ENCODE data around the gene DLGAP1.

Gene DLGAP1

DNA sequence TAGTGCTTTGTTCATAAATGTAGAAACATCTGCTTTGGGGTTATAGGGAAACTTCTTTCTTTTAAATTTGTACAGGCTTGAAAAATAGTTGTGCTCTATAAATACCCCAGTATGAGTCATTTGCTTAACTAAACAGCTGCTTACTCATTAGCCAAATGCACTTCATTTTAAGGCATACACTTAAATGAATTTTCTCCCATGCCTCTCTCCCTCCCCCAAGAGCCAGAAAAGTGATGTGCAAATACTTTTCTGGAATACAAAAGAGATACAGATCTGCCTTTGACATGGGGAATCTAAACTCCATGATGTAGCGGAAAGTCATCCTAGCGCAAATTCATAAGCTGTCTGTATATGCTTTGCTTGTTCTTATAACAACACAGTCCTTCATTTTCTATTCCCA is 469.4 kb downstream of the DLGAP1 start:
- H3K4me2 ChIP-seq (ENCODE audit: insufficient read depth, low read length, poor library complexity, severe bottlenecking), result no peak overlapping the region
- H2AFZ ChIP-seq (ENCODE audit: low read length), result no peak overlapping the region
- H4K91ac ChIP-seq (ENCODE audit: low read depth, low read length, poor library complexity), result no peak overlapping the region
- DNase-seq (ENCODE audit: low spot score), result no peak
- H3K9ac ChIP-seq (ENCODE audit: low read depth, low read length, poor library complexity), result no peak overlapping the region
- no peaks in the 10 kb centered on the region for H3K79me1 ChIP-seq (ENCODE audit: low read depth, low read length)
- H3K4me3 ChIP-seq (ENCODE audit: low read length in 2 of 2), result no peak overlapping the region
- H4K8ac ChIP-seq (ENCODE audit: low read depth, low read length), result no peak overlapping the region
- no peak overlapping the region for H3K27ac ChIP-seq (replicated peaks; ENCODE audit: low read length)
- H3K14ac ChIP-seq (ENCODE audit: low read length), result no peak overlapping the region
- H3K4me1 ChIP-seq (ENCODE audit: control insufficient read depth in 2 of 2, insufficient read depth in 1 of 2, low read depth in 1 of 2, low read length in 2 of 2), result peaks cover 0 to 14% of the 10 kb centered on the region in 2 donors
- H3K4ac ChIP-seq (ENCODE audit: low read length), result no peak overlapping the region
- H3K18ac ChIP-seq (ENCODE audit: low read length), result no peak overlapping the region
- no peak overlapping the region for H2BK5ac ChIP-seq (ENCODE audit: low read length)
- H2BK120ac ChIP-seq (ENCODE audit: low read depth, low read length), result no peak overlapping the region
- no peaks in the 10 kb centered on the region for H3K9me3 ChIP-seq (replicated peaks in 1 of 2; ENCODE audit: control insufficient read depth in 2 of 2, insufficient read depth in 1 of 2, low read depth in 1 of 2, low read length in 2 of 2)
- no peak overlapping the region for H2BK15ac ChIP-seq (ENCODE audit: low read length)
- no peaks in the 10 kb centered on the region for H3K27me3 ChIP-seq (ENCODE audit: control insufficient read depth in 3 of 3, insufficient read depth in 3 of 3, low read depth in 1 of 3, low read length in 3 of 3)
- H3K23ac ChIP-seq (ENCODE audit: low read depth, low read length, poor library complexity), result no peak overlapping the region
- H3K36me3 ChIP-seq (replicated peaks in 1 of 2; ENCODE audit: control insufficient read depth in 2 of 2, insufficient read depth in 2 of 2, low read length in 2 of 2), result no peaks in the 10 kb centered on the region
- no peak overlapping the region for H2AK5ac ChIP-seq (ENCODE audit: low read depth, low read length)
- H2BK12ac ChIP-seq (ENCODE audit: low read length), result no peak overlapping the region
- no CpG with 5 or more reads among the region's 2 CpGs for WGBS, 2 donors (ENCODE audit: extremely low coverage in 2 of 2, insufficient read length in 2 of 2, insufficient replicate concordance in 1 of 2)

DNA sequence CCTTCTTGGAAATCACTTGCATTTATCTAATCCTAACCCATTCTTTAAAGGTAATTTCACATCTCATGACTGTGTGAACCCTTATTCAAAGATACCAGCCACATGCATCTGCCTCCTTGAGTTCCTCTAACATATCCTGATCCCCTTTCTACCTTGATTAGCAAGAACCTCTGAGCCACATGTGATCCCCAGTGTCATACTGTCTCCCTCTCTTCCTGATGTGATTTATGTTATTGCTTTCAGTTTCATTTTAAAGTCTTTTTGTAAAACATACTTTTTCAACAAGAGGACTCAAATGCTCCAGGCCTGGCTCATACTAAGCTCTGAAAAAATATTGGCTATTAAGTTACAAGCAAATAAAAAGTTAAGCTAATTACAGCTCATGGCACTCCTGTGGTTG is 470.1 kb downstream of the DLGAP1 start:
- DNase-seq (ENCODE audit: low spot score), result no peak
- H3K27ac ChIP-seq (replicated peaks; ENCODE audit: low read length), result no peak overlapping the region

DNA sequence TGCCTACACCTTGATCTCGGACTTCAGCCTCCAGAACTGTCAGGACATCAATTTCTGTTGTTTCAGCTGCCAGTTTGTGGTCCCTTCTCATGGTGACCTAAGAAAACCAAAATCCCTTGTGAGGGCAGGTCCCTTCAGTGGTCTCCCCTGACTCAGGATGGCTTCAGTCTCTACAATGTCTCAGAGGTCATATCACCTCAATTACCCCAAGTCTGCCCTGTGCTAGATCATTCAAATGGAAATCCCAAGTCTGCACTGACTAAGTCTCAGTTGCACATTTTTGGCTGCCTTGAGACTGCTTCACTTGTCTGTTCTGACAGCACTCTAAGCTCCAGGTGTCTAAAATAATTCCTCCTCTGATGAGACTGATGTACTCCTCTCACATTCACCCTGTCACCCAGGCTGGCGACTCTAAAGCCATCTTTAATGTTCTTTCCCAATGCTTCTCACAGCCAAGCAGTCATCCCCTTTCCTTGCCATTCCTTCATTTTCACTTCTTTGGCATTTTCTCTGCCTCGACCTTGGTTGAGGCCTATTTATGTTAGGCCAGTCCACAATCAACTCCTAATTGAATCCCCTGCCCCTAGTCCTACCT is 470.8 kb downstream of the DLGAP1 start:
- DNase-seq (ENCODE audit: low spot score), result no peak
- Histone ChIP-seq H2BK15ac (ENCODE audit: low read length) (no peak overlapping the region), H2BK120ac (ENCODE audit: low read depth, low read length) (no peak overlapping the region), H3K4me3 (ENCODE audit: low read length in 2 of 2) (no peak overlapping the region), H2BK5ac (ENCODE audit: low read length) (no peak overlapping the region), H3K79me1 (ENCODE audit: low read depth, low read length) (no peaks in the 10 kb centered on the region), H3K4me1 (ENCODE audit: control insufficient read depth in 2 of 2, insufficient read depth in 1 of 2, low read depth in 1 of 2, low read length in 2 of 2) (peaks cover 0 to 14% of the 10 kb centered on the region in 2 donors), H2AFZ (ENCODE audit: low read length) (no peak overlapping the region), H3K9ac (ENCODE audit: low read depth, low read length, poor library complexity) (no peak overlapping the region), H4K8ac (ENCODE audit: low read depth, low read length) (no peak overlapping the region), H3K18ac (ENCODE audit: low read length) (no peak overlapping the region), H4K91ac (ENCODE audit: low read depth, low read length, poor library complexity) (no peak overlapping the region), H2BK12ac (ENCODE audit: low read length) (no peak overlapping the region), H3K23ac (ENCODE audit: low read depth, low read length, poor library complexity) (no peak overlapping the region), H3K14ac (ENCODE audit: low read length) (no peak overlapping the region), H3K9me3 (replicated peaks in 1 of 2; ENCODE audit: control insufficient read depth in 2 of 2, insufficient read depth in 1 of 2, low read depth in 1 of 2, low read length in 2 of 2) (no peaks in the 10 kb centered on the region), H2AK5ac (ENCODE audit: low read depth, low read length) (no peak overlapping the region), H3K36me3 (replicated peaks in 1 of 2; ENCODE audit: control insufficient read depth in 2 of 2, insufficient read depth in 2 of 2, low read length in 2 of 2) (no peaks in the 10 kb centered on the region), H3K27me3 (ENCODE audit: control insufficient read depth in 3 of 3, insufficient read depth in 3 of 3, low read depth in 1 of 3, low read length in 3 of 3) (no peaks in the 10 kb centered on the region), H3K4ac (ENCODE audit: low read length) (no peak overlapping the region), H3K4me2 (ENCODE audit: insufficient read depth, low read length, poor library complexity, severe bottlenecking) (no peak overlapping the region), H3K27ac (replicated peaks; ENCODE audit: low read length) (no peak overlapping the region)
- WGBS, 2 donors (ENCODE audit: extremely low coverage in 2 of 2, insufficient read length in 2 of 2, insufficient replicate concordance in 1 of 2), result no CpG with 5 or more reads among the region's 3 CpGs

More for the DNA sequence above, 470.1 kb downstream of the DLGAP1 start:
- H3K4me2 ChIP-seq (ENCODE audit: insufficient read depth, low read length, poor library complexity, severe bottlenecking), result no peak overlapping the region
- H2BK5ac ChIP-seq (ENCODE audit: low read length), result no peak overlapping the region
- H3K4me1 ChIP-seq (ENCODE audit: control insufficient read depth in 2 of 2, insufficient read depth in 1 of 2, low read depth in 1 of 2, low read length in 2 of 2), result peaks cover 0 to 14% of the 10 kb centered on the region in 2 donors
- no peaks in the 10 kb centered on the region for H3K27me3 ChIP-seq (ENCODE audit: control insufficient read depth in 3 of 3, insufficient read depth in 3 of 3, low read depth in 1 of 3, low read length in 3 of 3)
- H3K9ac ChIP-seq (ENCODE audit: low read depth, low read length, poor library complexity), result no peak overlapping the region
- no peak overlapping the region for H3K14ac ChIP-seq (ENCODE audit: low read length)
- H3K79me1 ChIP-seq (ENCODE audit: low read depth, low read length), result no peaks in the 10 kb centered on the region
- H3K4ac ChIP-seq (ENCODE audit: low read length), result no peak overlapping the region
- H3K9me3 ChIP-seq (replicated peaks in 1 of 2; ENCODE audit: control insufficient read depth in 2 of 2, insufficient read depth in 1 of 2, low read depth in 1 of 2, low read length in 2 of 2), result no peaks in the 10 kb centered on the region
- no peak overlapping the region for H4K8ac ChIP-seq (ENCODE audit: low read depth, low read length)
- no peak overlapping the region for H3K23ac ChIP-seq (ENCODE audit: low read depth, low read length, poor library complexity)
- H3K18ac ChIP-seq (ENCODE audit: low read length), result no peak overlapping the region
- no peak overlapping the region for H3K4me3 ChIP-seq (ENCODE audit: low read length in 2 of 2)
- H3K36me3 ChIP-seq (replicated peaks in 1 of 2; ENCODE audit: control insufficient read depth in 2 of 2, insufficient read depth in 2 of 2, low read length in 2 of 2), result no peaks in the 10 kb centered on the region
- no peak overlapping the region for H2AFZ ChIP-seq (ENCODE audit: low read length)
- no peak overlapping the region for H4K91ac ChIP-seq (ENCODE audit: low read depth, low read length, poor library complexity)
- no peak overlapping the region for H2AK5ac ChIP-seq (ENCODE audit: low read depth, low read length)
- H2BK120ac ChIP-seq (ENCODE audit: low read depth, low read length), result no peak overlapping the region
- no peak overlapping the region for H2BK15ac ChIP-seq (ENCODE audit: low read length)
- no peak overlapping the region for H2BK12ac ChIP-seq (ENCODE audit: low read length)

DNA sequence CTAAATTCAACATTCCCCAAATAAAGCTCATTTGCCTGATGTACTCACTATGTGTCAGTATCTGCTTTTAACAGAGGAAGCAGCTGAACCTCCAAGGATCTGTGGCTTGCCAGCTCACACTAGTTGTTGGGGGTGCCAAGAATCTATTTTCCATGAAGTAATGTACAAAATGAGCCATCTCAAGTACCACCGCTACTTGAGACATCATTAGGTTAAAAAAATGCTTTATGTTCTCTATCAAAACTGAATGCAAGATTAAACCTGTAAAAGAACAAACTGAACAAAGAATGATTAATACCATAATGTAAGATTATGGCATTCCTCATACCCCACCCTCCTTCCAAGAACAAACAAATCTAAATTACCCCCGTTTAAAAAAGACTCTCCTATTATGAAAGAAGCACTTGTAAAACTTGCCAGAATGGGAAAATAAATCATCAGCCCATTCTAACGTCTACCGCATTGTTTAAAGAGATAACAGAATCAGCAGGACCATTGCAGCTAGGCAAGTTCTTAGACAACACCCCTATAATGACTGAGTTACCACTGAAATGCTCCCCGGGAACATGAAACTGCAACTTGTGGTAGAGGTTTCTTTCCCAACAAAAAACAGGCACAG is 471.6 kb downstream of the DLGAP1 start:
- H3K27me3 ChIP-seq (ENCODE audit: control insufficient read depth in 3 of 3, insufficient read depth in 3 of 3, low read depth in 1 of 3, low read length in 3 of 3), result no peaks in the 10 kb centered on the region
- H2BK12ac ChIP-seq (ENCODE audit: low read length), result no peak overlapping the region
- no CpG with 5 or more reads among the region's 5 CpGs for WGBS, 2 donors (ENCODE audit: extremely low coverage in 2 of 2, insufficient read length in 2 of 2, insufficient replicate concordance in 1 of 2)
- H3K4ac ChIP-seq (ENCODE audit: low read length), result no peak overlapping the region
- no peak overlapping the region for H3K9ac ChIP-seq (ENCODE audit: low read depth, low read length, poor library complexity)
- H3K79me1 ChIP-seq (ENCODE audit: low read depth, low read length), result no peaks in the 10 kb centered on the region
- H3K18ac ChIP-seq (ENCODE audit: low read length), result no peak overlapping the region
- peaks cover 0 to under 1% of the 10 kb centered on the region in 2 donors for H3K9me3 ChIP-seq (replicated peaks in 1 of 2; ENCODE audit: control insufficient read depth in 2 of 2, insufficient read depth in 1 of 2, low read depth in 1 of 2, low read length in 2 of 2)
- no peak overlapping the region for H3K4me3 ChIP-seq (ENCODE audit: low read length in 2 of 2)
- H3K4me1 ChIP-seq (ENCODE audit: control insufficient read depth in 2 of 2, insufficient read depth in 1 of 2, low read depth in 1 of 2, low read length in 2 of 2), result peaks cover 0 to 14% of the 10 kb centered on the region in 2 donors
- no peak overlapping the region for H2AFZ ChIP-seq (ENCODE audit: low read length)
- H3K23ac ChIP-seq (ENCODE audit: low read depth, low read length, poor library complexity), result no peak overlapping the region
- H2BK15ac ChIP-seq (ENCODE audit: low read length), result no peak overlapping the region
- DNase-seq (ENCODE audit: low spot score), result no peak
- no peak overlapping the region for H2AK5ac ChIP-seq (ENCODE audit: low read depth, low read length)
- H4K8ac ChIP-seq (ENCODE audit: low read depth, low read length), result no peak overlapping the region
- H3K36me3 ChIP-seq (replicated peaks in 1 of 2; ENCODE audit: control insufficient read depth in 2 of 2, insufficient read depth in 2 of 2, low read length in 2 of 2), result no peaks in the 10 kb centered on the region
- no peak overlapping the region for H3K4me2 ChIP-seq (ENCODE audit: insufficient read depth, low read length, poor library complexity, severe bottlenecking)
- H2BK5ac ChIP-seq (ENCODE audit: low read length), result no peak overlapping the region
- no peak overlapping the region for H3K14ac ChIP-seq (ENCODE audit: low read length)
- no peak overlapping the region for H4K91ac ChIP-seq (ENCODE audit: low read depth, low read length, poor library complexity)
- no peak overlapping the region for H2BK120ac ChIP-seq (ENCODE audit: low read depth, low read length)
- no peak overlapping the region for H3K27ac ChIP-seq (replicated peaks; ENCODE audit: low read length)

Data from neuronal stem cell (in vitro differentiated cells).